Measurements from ENCODE around the gene PDE5A. TPM values are rescaled to one million over a fixed set of nuclear protein-coding genes. Genes with fewer than 3 reads are reported as not detected.

The PDE5A gene
- total RNA-seq, 1 experiment from 2014 or later, result 0.30 TPM

DNA sequence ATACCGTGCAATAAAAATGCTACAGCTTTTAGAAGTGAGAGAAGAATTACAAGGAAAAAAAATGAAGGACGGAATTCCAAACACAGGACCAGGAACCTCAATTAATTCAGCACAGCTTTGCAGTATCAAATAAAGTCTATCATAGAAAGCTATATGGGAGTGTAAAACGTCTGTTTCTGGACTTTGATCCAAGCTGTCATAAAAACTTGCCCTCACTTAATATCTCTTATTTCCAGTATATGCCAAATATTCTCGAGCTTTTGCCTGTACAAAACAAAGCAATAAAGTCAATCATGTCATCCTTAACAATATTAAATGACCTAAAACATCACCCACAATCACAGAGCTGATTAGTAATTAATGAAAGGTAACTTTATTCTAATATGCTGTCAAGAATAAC is 4.2 kb downstream of the PDE5A start:
- no peak overlapping the region for H3K9ac ChIP-seq (ENCODE audit: low read length)
- no peaks in the 10 kb centered on the region for H3K79me2 ChIP-seq (ENCODE audit: low read length)
- no peak overlapping the region for H3K27ac ChIP-seq (ENCODE audit: low read length)
- DNase-seq, result no peak
- no peaks in the 10 kb centered on the region for H3K9me2 ChIP-seq (replicated peaks; ENCODE audit: insufficient read depth, low read length)
- H3K4me1 ChIP-seq (ENCODE audit: low read length), result peaks cover 12% of the 10 kb centered on the region
- no peaks in the 10 kb centered on the region for H3K27me3 ChIP-seq (ENCODE audit: low read length)
- no peak overlapping the region for H3K4me3 ChIP-seq (ENCODE audit: low read length)
- H2AFZ ChIP-seq (ENCODE audit: low read length), result no peak overlapping the region
- no peak overlapping the region for H3K4me2 ChIP-seq (ENCODE audit: low read depth, low read length, poor library complexity, severe bottlenecking)
- no peaks in the 10 kb centered on the region for H3K9me3 ChIP-seq (ENCODE audit: low read length)
- no peaks in the 10 kb centered on the region for H3K36me3 ChIP-seq (ENCODE audit: insufficient read depth, low read length)
- H4K20me1 ChIP-seq (ENCODE audit: insufficient read depth, low read depth, low read length), result no peaks in the 10 kb centered on the region

DNA sequence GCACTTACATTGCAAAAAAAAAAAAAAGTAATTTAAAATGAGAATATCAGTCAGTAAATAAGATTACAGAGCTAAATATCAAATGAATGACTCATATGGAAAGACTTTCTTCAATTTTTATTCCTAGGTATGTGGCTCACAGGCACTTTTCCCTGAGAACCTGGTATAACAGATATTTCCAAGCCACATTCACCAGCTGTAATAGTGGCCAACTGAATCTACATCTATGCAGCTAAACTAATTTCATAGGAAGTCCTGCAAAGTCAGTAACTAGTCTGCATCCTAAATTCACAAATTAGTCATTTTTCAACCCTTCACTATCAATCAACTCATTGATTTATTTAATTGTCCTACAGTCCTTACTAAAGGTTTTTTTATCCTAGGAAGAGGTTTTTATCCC is 5.6 kb downstream of the PDE5A start:
- Histone ChIP-seq H3K9me2 (replicated peaks; ENCODE audit: insufficient read depth, low read length) (no peaks in the 10 kb centered on the region), H3K4me3 (ENCODE audit: low read length) (no peak overlapping the region), H4K20me1 (ENCODE audit: insufficient read depth, low read depth, low read length) (no peaks in the 10 kb centered on the region), H3K36me3 (ENCODE audit: insufficient read depth, low read length) (no peaks in the 10 kb centered on the region), H3K9ac (ENCODE audit: low read length) (no peak overlapping the region), H3K9me3 (ENCODE audit: low read length) (no peaks in the 10 kb centered on the region), H3K4me1 (ENCODE audit: low read length) (peaks cover 3% of the 10 kb centered on the region; the same call in 1 of the 2 replicates), H2AFZ (ENCODE audit: low read length) (no peak overlapping the region), H3K79me2 (ENCODE audit: low read length) (no peaks in the 10 kb centered on the region), H3K4me2 (ENCODE audit: low read depth, low read length, poor library complexity, severe bottlenecking) (no peak overlapping the region), H3K27me3 (ENCODE audit: low read length) (no peaks in the 10 kb centered on the region), H3K27ac (ENCODE audit: low read length) (no peak overlapping the region)
- no peak for DNase-seq

DNA sequence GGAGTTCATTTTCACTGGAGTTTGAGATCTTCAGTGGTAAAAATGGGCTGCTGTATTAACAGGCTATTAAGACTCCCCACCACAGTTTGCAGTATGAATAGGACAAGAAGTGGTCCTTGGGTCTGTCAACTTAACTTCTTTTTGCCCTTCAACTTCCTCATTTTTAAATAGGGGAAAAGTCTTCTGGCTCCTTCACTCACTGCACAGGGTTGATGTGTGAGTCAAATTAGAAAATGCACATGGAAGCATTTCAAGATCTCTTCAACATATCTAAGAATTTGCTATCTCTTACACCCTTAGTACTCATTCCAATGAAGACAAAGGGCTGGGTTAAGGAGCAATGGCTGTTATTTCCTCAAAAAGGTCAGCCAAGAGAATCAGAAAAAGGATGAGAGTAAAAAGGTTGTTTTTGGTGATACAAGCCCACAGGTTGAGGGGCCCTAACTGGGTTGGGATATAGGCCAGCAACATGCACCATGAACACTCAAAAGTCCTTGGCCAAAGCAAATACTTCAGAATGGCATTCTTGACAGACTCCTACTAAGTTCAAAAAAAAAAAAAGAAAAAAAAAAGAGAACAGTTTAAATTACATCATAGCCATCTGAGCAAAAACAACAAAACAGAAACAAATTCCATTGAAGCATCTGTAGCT is 13.4 kb downstream of the PDE5A start:
- Histone ChIP-seq H3K36me3 (ENCODE audit: insufficient read depth, low read length) (no peaks in the 10 kb centered on the region), H3K27me3 (ENCODE audit: low read length) (0 out of 2 replicates have a peak, but pooled peaks cover 2% of the 10 kb centered on the region), H4K20me1 (ENCODE audit: insufficient read depth, low read depth, low read length) (no peaks in the 10 kb centered on the region), H3K27ac (ENCODE audit: low read length) (no peak overlapping the region), H3K4me1 (ENCODE audit: low read length) (no peaks in the 10 kb centered on the region), H3K9me3 (ENCODE audit: low read length) (no peaks in the 10 kb centered on the region), H3K9ac (ENCODE audit: low read length) (no peak overlapping the region), H3K4me3 (ENCODE audit: low read length) (no peak overlapping the region), H3K79me2 (ENCODE audit: low read length) (no peaks in the 10 kb centered on the region), H3K9me2 (replicated peaks; ENCODE audit: insufficient read depth, low read length) (no peaks in the 10 kb centered on the region), H2AFZ (ENCODE audit: low read length) (no peak overlapping the region), H3K4me2 (ENCODE audit: low read depth, low read length, poor library complexity, severe bottlenecking) (no peak overlapping the region)
- no peak for DNase-seq

DNA sequence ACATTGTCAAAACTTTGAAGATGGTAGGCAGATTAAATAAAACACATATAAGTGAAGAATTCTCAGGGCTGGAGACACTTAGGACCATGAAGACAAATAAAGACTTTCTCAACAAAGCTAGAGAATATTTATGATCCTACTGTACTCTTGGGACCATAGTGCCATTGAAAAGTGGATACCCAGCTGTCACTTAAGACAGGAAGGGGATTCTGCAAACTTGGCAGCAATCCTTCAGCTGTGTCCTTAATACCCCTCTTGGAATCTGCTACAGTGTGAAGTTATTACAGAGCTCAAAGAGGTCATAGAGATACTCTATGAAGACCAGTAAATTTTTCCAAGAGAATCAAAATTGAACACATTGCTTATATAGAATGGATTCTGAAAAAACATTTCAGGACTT is 24.3 kb downstream of the PDE5A start:
- H3K4me2 ChIP-seq (ENCODE audit: low read depth, low read length, poor library complexity, severe bottlenecking), result no peak overlapping the region
- no peak overlapping the region for H2AFZ ChIP-seq (ENCODE audit: low read length)
- no peaks in the 10 kb centered on the region for H3K4me1 ChIP-seq (ENCODE audit: low read length)
- H3K4me3 ChIP-seq (ENCODE audit: low read length), result no peak overlapping the region
- no peak overlapping the region for H3K27ac ChIP-seq (ENCODE audit: low read length)
- DNase-seq, result peak; percentile 35
- H3K79me2 ChIP-seq (ENCODE audit: low read length), result no peaks in the 10 kb centered on the region
- no peaks in the 10 kb centered on the region for H3K36me3 ChIP-seq (ENCODE audit: insufficient read depth, low read length)
- no peaks in the 10 kb centered on the region for H3K27me3 ChIP-seq (ENCODE audit: low read length)
- no peaks in the 10 kb centered on the region for H3K9me2 ChIP-seq (replicated peaks; ENCODE audit: insufficient read depth, low read length)
- H3K9me3 ChIP-seq (ENCODE audit: low read length), result no peaks in the 10 kb centered on the region
- no peak overlapping the region for H3K9ac ChIP-seq (ENCODE audit: low read length)
- H4K20me1 ChIP-seq (ENCODE audit: insufficient read depth, low read depth, low read length), result no peaks in the 10 kb centered on the region

DNA sequence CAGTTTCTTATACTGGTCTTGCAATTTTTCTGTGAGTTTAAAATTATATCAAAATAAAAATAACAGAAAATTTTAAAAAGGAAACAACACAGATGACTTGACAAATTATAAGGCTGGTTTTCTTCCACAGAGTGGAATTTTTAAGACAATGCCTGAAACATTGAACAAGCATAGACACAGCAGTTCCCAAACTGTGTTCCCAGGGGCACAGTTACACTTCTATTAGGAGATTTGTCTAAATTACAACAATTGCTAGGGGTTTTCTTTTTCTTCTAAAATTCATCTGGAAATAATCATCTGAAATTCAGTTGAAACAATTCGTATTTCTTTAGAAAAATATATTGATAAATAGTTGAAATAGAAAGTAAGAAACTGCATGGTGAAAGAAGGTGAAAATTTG is 26.2 kb downstream of the PDE5A start:
- no peak overlapping the region for H3K9ac ChIP-seq (ENCODE audit: low read length)
- H3K4me3 ChIP-seq (ENCODE audit: low read length), result no peak overlapping the region
- no peaks in the 10 kb centered on the region for H3K9me2 ChIP-seq (replicated peaks; ENCODE audit: insufficient read depth, low read length)
- H3K79me2 ChIP-seq (ENCODE audit: low read length), result no peaks in the 10 kb centered on the region
- H3K36me3 ChIP-seq (ENCODE audit: insufficient read depth, low read length), result no peaks in the 10 kb centered on the region
- no peaks in the 10 kb centered on the region for H3K27me3 ChIP-seq (ENCODE audit: low read length)
- no peaks in the 10 kb centered on the region for H3K4me1 ChIP-seq (ENCODE audit: low read length)
- no peak overlapping the region for H3K27ac ChIP-seq (ENCODE audit: low read length)
- no peak overlapping the region for H3K4me2 ChIP-seq (ENCODE audit: low read depth, low read length, poor library complexity, severe bottlenecking)
- no peaks in the 10 kb centered on the region for H4K20me1 ChIP-seq (ENCODE audit: insufficient read depth, low read depth, low read length)
- DNase-seq, result peak; percentile 5
- no peaks in the 10 kb centered on the region for H3K9me3 ChIP-seq (ENCODE audit: low read length)
- H2AFZ ChIP-seq (ENCODE audit: low read length), result no peak overlapping the region

DNA sequence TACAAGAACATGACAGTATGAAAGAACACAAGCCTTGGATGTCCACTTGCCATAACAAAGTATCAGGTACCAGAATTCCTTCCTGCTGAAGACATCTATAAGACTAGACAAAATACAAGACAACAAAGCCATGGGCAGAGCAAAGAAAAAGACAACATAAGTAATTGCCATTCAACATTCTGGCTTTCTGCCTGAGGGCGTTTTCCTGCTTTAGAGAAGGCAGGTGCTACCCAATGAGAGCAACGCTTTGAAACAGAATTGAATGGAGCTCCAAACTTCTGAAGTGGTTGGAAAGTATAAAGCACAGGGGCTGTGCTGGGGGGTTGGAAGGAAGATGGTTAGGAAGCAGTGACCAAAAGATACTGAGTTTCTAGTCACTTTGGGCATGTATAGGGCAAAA is 30.1 kb downstream of the PDE5A start:
- H3K9me3 ChIP-seq (ENCODE audit: low read length), result no peaks in the 10 kb centered on the region
- DNase-seq, result peak; percentile 16
- no peaks in the 10 kb centered on the region for H3K79me2 ChIP-seq (ENCODE audit: low read length)
- no peak overlapping the region for H2AFZ ChIP-seq (ENCODE audit: low read length)
- no peaks in the 10 kb centered on the region for H3K4me1 ChIP-seq (ENCODE audit: low read length)
- no peak overlapping the region for H3K27ac ChIP-seq (ENCODE audit: low read length)
- H3K4me3 ChIP-seq (ENCODE audit: low read length), result no peak overlapping the region
- no peaks in the 10 kb centered on the region for H3K27me3 ChIP-seq (ENCODE audit: low read length)
- H3K36me3 ChIP-seq (ENCODE audit: insufficient read depth, low read length), result no peaks in the 10 kb centered on the region
- no peaks in the 10 kb centered on the region for H3K9me2 ChIP-seq (replicated peaks; ENCODE audit: insufficient read depth, low read length)
- H4K20me1 ChIP-seq (ENCODE audit: insufficient read depth, low read depth, low read length), result no peaks in the 10 kb centered on the region
- H3K9ac ChIP-seq (ENCODE audit: low read length), result no peak overlapping the region
- H3K4me2 ChIP-seq (ENCODE audit: low read depth, low read length, poor library complexity, severe bottlenecking), result no peak overlapping the region

DNA sequence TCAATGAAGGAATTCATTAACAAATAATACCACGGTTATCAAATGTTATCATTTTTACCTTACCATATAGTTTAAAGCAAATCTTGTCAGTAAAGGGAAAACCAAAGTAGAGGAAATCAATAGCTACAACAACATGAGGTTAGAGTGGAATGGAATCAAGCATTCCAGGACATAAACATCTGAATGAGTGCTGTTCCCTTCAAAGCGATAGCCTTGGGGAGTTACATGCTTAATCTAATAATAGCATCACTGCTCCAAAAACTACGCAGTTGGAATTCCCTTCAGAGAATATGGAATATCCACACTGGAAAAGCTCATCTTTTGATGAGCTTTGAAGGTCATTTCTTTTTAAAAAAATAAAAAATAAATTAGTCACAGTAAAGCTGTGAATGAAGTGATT is 31.2 kb downstream of the PDE5A start:
- Histone ChIP-seq H3K4me1 (ENCODE audit: low read length) (no peaks in the 10 kb centered on the region), H3K9me2 (replicated peaks; ENCODE audit: insufficient read depth, low read length) (no peaks in the 10 kb centered on the region), H3K9ac (ENCODE audit: low read length) (no peak overlapping the region), H3K27me3 (ENCODE audit: low read length) (no peaks in the 10 kb centered on the region), H2AFZ (ENCODE audit: low read length) (no peak overlapping the region), H3K4me3 (ENCODE audit: low read length) (no peak overlapping the region), H3K79me2 (ENCODE audit: low read length) (no peaks in the 10 kb centered on the region), H3K27ac (ENCODE audit: low read length) (no peak overlapping the region), H3K9me3 (ENCODE audit: low read length) (no peaks in the 10 kb centered on the region), H3K4me2 (ENCODE audit: low read depth, low read length, poor library complexity, severe bottlenecking) (no peak overlapping the region), H4K20me1 (ENCODE audit: insufficient read depth, low read depth, low read length) (no peaks in the 10 kb centered on the region), H3K36me3 (ENCODE audit: insufficient read depth, low read length) (no peaks in the 10 kb centered on the region)
- no peak for DNase-seq

DNA sequence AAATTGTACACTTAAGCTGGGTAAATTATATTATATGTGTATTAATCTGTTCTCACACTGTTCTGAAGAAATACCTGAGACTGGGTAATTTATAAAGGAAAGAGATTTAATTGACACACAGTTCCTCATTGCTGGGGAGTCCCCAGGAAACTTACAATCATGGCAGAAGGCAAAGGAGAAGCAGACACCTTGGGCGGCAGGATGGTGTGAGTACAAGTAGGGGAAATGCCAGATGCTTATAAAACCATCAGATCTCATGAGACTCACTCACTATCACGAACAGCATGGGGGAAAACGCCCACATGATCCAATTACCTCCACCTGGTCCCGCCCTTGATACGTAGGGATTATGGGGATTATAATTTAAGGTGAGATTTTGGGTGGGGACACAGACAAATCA is 34.9 kb downstream of the PDE5A start:
- Histone ChIP-seq H3K9ac (ENCODE audit: low read length) (no peak overlapping the region), H3K79me2 (ENCODE audit: low read length) (no peaks in the 10 kb centered on the region), H4K20me1 (ENCODE audit: insufficient read depth, low read depth, low read length) (no peaks in the 10 kb centered on the region), H3K27ac (ENCODE audit: low read length) (no peak overlapping the region), H2AFZ (ENCODE audit: low read length) (no peak overlapping the region), H3K9me2 (replicated peaks; ENCODE audit: insufficient read depth, low read length) (no peaks in the 10 kb centered on the region), H3K9me3 (ENCODE audit: low read length) (no peaks in the 10 kb centered on the region), H3K4me3 (ENCODE audit: low read length) (no peak overlapping the region), H3K4me1 (ENCODE audit: low read length) (no peaks in the 10 kb centered on the region), H3K36me3 (ENCODE audit: insufficient read depth, low read length) (no peaks in the 10 kb centered on the region), H3K27me3 (ENCODE audit: low read length) (no peaks in the 10 kb centered on the region), H3K4me2 (ENCODE audit: low read depth, low read length, poor library complexity, severe bottlenecking) (no peak overlapping the region)
- DNase-seq, result no peak

DNA sequence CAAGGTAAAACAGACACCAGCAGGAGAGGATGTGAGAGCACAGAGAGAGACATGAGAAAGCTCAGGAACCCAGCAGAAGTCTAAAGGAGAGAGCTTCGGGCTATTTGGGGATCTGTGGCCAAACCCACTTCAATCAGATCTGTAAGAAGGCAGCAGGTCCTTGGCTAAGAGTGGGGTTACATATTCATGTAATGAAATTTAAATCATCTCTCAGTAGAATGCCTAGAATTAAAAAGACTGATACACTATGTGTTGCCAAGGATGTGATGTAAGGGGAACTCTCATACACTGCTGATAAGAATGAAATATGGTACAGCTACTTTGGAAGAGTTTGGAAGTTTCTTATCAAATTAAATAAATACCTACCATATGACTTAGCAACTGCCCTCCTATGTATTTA is 35.8 kb downstream of the PDE5A start:
- Histone ChIP-seq H3K9ac (ENCODE audit: low read length) (no peak overlapping the region), H3K4me3 (ENCODE audit: low read length) (no peak overlapping the region), H3K27ac (ENCODE audit: low read length) (no peak overlapping the region), H3K79me2 (ENCODE audit: low read length) (no peaks in the 10 kb centered on the region), H2AFZ (ENCODE audit: low read length) (no peak overlapping the region), H3K4me2 (ENCODE audit: low read depth, low read length, poor library complexity, severe bottlenecking) (no peak overlapping the region), H3K9me3 (ENCODE audit: low read length) (no peaks in the 10 kb centered on the region), H3K4me1 (ENCODE audit: low read length) (no peaks in the 10 kb centered on the region), H3K27me3 (ENCODE audit: low read length) (no peaks in the 10 kb centered on the region), H4K20me1 (ENCODE audit: insufficient read depth, low read depth, low read length) (no peaks in the 10 kb centered on the region), H3K36me3 (ENCODE audit: insufficient read depth, low read length) (no peaks in the 10 kb centered on the region), H3K9me2 (replicated peaks; ENCODE audit: insufficient read depth, low read length) (no peaks in the 10 kb centered on the region)
- peak; percentile 25 for DNase-seq

All from Karpas-422 (cell line).